Upper lobe of left lung (tissue), 4 donors: ENCODE measurements around the gene AOC2.

Experiments used
- EP300 ChIP-seq, 4 donors: sonication (generic); formaldehyde crosslinking; IDR thresholded peaks; one replicate each; pipeline ENCODE4 v1.5.1; 2017; ENCODE audit warnings: antibody characterized with exemption in 4 of 4, control low read depth in 2 of 4
- POLR2A ChIP-seq, 4 donors: fragments of 450-650 bp; IDR thresholded peaks; one replicate each; pipeline ENCODE4 v1.5.1; 2016 to 2017; ENCODE audit warnings: antibody characterized with exemption in 4 of 4, mild to moderate bottlenecking in 2 of 4
- POLR2AphosphoS5 ChIP-seq, 2 donors: sonication (generic); formaldehyde crosslinking; IDR thresholded peaks; one replicate each; pipeline ENCODE4 v1.5.1; 2017; ENCODE audit warnings: antibody characterized with exemption in 2 of 2
- TF ChIP-seq, protein P1 (sequence below), 6 experiments: fragments of 450-650 bp in 4 of 6; fragments of 200-600 bp in 2 of 6; sonication (generic) in 2 of 6; IDR thresholded peaks; one replicate each; pipeline ENCODE4 v1.5.1; 2016 to 2019; ENCODE audit warnings: antibody characterized with exemption in 6 of 6

- TF ChIP-seq, protein P1, sequence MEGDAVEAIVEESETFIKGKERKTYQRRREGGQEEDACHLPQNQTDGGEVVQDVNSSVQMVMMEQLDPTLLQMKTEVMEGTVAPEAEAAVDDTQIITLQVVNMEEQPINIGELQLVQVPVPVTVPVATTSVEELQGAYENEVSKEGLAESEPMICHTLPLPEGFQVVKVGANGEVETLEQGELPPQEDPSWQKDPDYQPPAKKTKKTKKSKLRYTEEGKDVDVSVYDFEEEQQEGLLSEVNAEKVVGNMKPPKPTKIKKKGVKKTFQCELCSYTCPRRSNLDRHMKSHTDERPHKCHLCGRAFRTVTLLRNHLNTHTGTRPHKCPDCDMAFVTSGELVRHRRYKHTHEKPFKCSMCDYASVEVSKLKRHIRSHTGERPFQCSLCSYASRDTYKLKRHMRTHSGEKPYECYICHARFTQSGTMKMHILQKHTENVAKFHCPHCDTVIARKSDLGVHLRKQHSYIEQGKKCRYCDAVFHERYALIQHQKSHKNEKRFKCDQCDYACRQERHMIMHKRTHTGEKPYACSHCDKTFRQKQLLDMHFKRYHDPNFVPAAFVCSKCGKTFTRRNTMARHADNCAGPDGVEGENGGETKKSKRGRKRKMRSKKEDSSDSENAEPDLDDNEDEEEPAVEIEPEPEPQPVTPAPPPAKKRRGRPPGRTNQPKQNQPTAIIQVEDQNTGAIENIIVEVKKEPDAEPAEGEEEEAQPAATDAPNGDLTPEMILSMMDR (IDR thresholded peaks at IDR 0.05), result no peak
- TF ChIP-seq POLR2AphosphoS5 (IDR thresholded peaks at IDR 0.05), result no peak
- no peak for TF ChIP-seq POLR2A (IDR thresholded peaks at IDR 0.05)
- no peak for TF ChIP-seq EP300 (IDR thresholded peaks at IDR 0.05)
Measured at GRCh38 chr17:42817866-42818265, 26.5 kb upstream of the AOC2 start.
